DMS 273 (cell line): Measurements from ENCODE around the gene ASPRV1.
"Not testable (repeated sequence)": the region's sequence is repeated elsewhere in the genome, so short reads cannot be mapped to it uniquely, and the experiment has no call there.

Experiments used
- DNase-seq: peaks from one replicate; lab custom pipeline; 2025; ENCODE audit not compliant: unreplicated experiment; lab: John Stamatoyannopoulos, UW

The ASPRV1 gene

DNA sequence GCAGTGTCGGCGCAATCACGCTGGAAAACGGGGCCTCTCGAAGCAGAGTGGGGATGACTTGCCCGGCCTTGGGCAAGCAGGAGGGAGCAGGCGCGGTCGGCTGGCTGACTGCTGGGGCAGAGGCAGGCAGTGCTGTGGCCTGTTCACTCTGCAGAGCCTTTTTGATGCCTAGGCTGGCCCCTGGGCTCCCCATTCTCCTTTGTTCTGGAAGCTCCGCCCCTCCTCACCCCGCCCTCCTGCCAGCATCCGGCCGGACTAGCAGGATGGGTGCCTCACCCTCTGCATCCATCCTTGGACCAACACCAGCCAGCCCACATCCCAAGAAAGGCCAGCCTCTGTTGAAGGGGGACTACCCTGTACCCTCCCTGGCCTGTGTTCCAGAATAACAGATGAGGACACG is at the start of gene ASPRV1:
TSS of gene ASPRV1 (minus strand) at position 136 of the 400 bp plus-strand sequence. CDS start 195 bp downstream, outside the sequence.
- DNase-seq = no peak

DNA sequence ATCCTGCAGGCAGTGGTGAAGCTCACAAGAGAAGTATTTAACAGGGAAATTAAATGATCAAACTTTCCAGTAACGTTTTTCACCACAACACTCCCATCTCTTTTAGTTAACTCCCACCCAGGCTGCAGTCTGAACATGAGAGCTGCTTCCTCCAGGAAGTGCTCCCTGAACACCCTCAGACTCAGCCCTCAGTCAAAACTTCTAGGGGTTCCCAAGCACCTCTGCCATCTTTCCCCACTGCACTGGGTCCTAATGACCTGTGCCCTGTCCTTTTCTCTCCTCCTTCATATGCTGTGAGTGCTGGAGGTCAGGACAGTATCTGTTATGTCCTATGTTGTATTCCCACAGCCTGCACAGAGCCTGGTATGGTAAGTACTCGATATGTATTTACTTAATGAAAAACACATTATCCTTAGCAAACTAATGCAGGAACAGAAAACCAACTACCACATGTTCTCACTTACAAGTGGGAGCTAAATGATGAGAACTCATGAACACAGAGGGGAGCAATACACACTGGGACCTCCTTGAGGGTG is 49.2 kb upstream of the ASPRV1 start:
- no peak for DNase-seq

DNA sequence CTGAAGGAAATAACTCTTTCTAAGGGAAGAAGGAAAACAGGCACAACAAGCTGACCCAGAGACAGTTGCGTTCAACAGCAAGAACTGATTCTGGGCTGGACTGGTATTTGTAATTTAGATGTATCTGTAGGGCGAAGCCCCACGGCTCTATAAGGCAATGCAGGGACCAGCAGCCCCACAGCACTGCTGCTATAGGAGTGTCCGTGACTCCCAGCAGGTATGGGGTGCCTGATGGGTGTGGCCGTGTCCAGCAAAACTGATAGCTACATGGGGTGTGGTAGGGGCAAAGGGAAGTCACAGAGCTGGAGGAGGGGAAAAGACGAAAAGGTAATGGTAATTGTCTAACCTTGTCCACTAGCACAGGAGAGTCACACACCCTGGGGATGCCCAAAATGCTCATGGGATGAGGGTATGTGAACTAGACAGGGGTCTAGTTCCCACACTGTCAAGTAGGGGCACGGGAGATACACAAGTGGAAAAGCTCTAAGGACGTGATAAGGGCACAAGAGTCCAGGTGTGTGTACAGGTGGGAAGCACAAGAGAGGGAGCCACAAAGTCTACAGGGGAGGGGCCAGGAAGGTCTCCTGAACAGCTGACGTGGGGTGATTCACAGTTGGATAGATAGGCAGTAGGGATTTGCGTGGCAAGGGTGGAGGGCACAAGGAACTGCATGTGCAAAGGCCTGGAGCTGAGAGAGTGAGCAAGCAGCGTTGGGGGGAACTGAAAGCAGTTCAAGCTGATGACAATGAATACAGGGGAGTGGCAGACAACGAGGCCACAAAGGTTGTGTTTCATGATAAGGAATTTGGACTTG is 48.5 kb upstream of the ASPRV1 start:
- DNase-seq = no peak

GRCh38 chr2:70008290-70008689 is 46.9 kb upstream of the ASPRV1 start:
- no peak for DNase-seq

GRCh38 chr2:70007151-70007550 is 45.7 kb upstream of the ASPRV1 start:
- no peak for DNase-seq

DNA sequence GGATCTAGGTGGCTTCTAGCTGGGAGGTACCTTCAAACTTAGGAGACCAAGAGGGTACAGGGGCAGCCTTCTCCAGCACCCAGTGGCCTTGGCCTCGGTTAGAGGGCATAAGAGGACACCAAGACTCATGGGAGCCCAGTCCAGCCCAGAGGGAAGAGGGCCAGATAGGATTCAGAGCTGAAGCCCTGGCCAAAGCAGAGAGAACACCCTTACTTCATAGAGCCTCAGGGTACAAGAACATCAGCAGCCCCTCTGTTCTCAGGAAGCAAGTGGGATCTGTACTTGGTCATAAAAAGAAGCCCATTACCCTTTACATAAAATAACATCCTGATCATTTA is 45.0 kb upstream of the ASPRV1 start:
- no peak for DNase-seq

GRCh38 chr2:70005752-70006446 is 44.5 kb upstream of the ASPRV1 start:
- DNase-seq = no peak

DNA sequence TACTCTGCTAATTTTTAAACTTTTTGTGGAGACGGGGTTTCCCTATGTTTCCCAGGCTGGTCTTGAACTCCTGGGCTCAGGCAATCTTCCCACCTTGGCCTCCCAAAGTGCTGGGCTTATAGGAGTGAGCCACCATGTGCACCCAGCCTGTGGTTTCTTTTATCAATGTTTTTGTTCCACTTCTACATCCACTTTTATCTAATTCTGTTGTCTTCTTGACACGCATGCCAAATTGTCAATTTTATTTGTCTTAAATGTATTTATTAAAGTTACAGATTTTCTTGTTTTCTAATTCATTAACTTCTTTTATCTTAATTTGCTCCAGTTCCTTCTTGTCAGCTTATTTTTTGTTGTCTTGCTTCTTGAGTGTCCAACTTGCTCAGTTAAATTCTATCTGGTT is 43.8 kb upstream of the ASPRV1 start:
- no peak for DNase-seq

- DNase-seq = no peak
Observed at GRCh38 chr2:70003093-70003830, 41.8 kb upstream of the ASPRV1 start.

DNA sequence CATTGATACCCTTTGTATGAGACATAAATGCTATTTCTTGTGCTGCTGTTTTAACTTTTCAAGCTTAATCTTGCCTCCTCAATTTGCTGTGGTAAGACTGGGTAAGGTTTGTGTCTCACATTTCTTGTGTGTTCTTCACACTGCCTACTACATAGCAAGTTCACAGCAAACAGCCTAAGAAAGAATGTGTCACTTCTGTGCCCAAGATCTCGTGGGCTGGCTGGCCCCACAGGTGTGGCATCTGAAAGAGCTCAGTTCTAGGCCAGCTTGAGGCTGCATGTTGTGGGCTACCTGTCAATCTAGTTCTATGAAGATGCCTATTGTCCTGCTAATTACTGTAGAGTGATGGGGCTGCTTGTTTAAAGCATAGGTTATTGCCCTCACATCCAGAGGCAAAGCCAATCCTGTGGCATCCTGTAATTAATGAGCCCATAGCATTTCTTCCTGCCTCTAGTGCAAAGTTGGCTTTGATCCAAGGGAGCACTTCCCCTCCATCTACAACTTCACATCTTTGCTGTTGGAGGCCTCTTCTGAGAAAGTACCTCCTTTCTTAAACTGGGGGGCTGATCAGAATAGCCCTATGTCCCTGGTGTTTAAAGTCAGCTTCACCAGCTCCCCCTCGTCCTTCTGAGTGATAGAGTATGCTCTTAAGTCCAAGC is 40.9 kb upstream of the ASPRV1 start:
- DNase-seq = no peak

- DNase-seq = not testable (repeated sequence)
Observed at GRCh38 chr2:70000529-70000928, 39.1 kb upstream of the ASPRV1 start.

DNA sequence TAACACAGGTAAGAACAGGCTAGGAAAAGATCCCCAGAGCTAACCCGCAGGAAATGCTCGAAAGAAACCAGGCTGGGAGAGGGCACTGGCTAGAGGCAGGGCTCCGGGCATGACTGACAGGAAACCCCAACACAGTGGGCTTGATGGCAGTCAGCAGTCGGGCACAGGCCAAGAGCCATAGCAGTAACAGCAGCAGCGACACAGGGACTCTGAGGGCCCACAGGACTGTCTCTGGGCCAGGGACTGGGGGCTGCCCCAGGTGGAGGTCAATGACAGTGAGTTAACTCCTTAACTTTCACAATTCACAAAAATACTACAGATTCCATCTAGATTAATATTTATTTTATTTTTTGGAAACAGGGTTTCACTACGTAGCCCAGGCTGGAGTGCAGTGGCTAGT is 37.3 kb upstream of the ASPRV1 start:
- DNase-seq = no peak

GRCh38 chr2:69997015-69997830 is 35.8 kb upstream of the ASPRV1 start:
- no peak for DNase-seq

GRCh38 chr2:69995511-69995910 is 34.1 kb upstream of the ASPRV1 start:
- DNase-seq = no peak

GRCh38 chr2:69994166-69994565 is 32.7 kb upstream of the ASPRV1 start:
- no peak for DNase-seq

- no peak for DNase-seq
Observed at GRCh38 chr2:69993708-69994107, 32.3 kb upstream of the ASPRV1 start.

DNA sequence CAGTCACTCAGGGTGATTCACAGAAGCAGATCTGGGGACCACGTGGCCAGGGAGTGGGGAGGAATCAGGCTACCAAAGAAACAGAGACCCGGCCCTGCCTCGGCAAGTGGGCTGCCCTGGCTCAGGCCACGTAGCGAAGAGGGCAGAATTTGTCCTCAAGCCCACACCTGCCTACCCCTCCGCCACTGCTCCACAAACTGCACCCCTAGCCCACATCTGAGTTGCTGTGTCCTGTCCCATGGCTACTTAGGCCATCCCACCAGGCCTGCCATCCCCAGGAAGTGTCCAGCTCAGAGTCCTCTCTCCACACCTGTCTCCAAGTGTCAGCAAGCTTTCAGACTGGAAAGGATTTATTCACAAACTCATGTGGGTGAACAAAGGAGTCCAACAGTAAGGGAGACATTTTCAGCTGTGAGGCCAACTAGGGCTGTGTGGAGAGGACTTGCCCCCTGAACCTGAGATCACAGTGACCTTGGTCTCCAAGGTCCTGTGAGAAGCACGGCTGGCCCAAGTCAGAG is 31.7 kb upstream of the ASPRV1 start:
- no peak for DNase-seq

GRCh38 chr2:69992310-69993047 is 31.0 kb upstream of the ASPRV1 start:
- no peak for DNase-seq

DNA sequence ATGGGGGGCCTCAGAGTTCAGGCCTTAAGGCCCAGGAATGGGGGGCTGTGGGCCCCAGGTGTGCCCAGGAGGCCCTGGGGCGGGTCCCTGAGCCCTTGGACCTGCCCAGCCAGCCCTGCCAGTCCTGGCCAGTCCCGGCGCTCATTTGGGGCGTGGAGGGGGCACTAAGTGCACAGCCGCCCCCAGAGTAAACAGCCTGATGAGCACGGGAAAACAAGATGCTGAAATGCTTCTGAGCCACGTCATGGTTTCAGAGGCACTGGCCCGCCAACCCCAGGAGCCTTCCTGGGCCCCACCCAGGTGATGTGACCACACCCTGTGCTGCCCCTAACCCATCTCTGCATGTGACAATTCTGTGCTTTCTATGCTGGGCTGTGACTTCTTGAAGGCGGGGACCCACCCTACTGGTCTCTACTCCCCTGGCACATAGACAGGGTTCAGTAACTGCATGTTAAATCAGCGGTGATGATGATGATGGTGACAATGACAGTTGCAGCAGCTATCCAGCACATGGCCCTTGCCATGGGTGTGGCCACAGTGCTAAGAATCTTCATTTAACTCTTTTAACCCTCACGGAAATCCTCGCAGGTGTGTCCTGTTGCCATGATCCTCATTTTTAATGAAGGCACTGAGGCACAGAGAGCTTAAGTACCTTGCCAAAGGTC is 28.1 kb upstream of the ASPRV1 start:
- DNase-seq = no peak
